Measurements from ENCODE around the gene SLC9A1. TPM values are rescaled to one million over a fixed set of nuclear protein-coding genes. Genes with fewer than 3 reads are reported as not detected.

Gene SLC9A1
- total and polyA plus RNA-seq, 2 of the 8 experiments (the other 6 are each of a cell fraction or from before 2014, with no cell fraction given): 11.3 to 25.1 TPM

GRCh38 chr1:27149762-27150113 lies 5.2 kb downstream of the SLC9A1 start (continued):
- TF ChIP-seq USF2 (IDR thresholded peaks at IDR 0.05; ENCODE audit: low read length) (no peak), POU5F1 (IDR thresholded peaks at IDR 0.05; ENCODE audit: low read depth, low read length) (no peak)

Data from H1 (cell line).